Middle frontal gyrus (tissue), 1 donor: ENCODE data around the gene SPATA45.
A peak's percentile ranks its signal among the peaks of the same experiment; 100 is the strongest.
"Not testable (repeated sequence)": the region's sequence is repeated elsewhere in the genome, so short reads cannot be mapped to it uniquely, and the experiment has no call there.

Experiments
- DNase-seq: peaks from one replicate; pipeline ENCODE4 v3.0.0-alpha.2; 2015; ENCODE audit warnings: low spot score; ENCODE audit errors: extremely low spot score

The SPATA45 gene

GRCh38 chr1:212847549-212847948, at the start of gene SPATA45:
SPATA45 (minus strand) TSS chr1:212847649; CDS start chr1:212836149, 11,500 bp downstream.
- DNase-seq = no peak

DNA sequence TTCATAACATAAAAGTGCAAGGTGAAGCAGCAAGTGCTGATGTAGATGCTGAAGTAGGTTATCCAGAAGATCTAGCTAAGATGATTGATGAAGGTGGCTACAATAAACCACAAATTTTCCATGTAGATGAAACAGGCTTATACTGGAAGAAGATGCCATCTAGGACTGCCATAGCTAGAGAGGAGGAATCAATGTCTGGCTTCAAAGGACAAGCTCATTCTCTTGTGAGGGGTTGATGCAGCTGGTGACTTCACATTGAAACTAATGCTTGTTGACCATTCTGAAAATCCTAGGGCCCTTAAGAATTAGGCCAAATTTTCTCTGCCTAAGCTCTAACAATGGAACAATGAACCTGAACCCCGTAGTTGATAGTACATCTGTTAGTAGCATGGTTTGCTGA, 44.7 kb upstream of the SPATA45 start:
- no peak for DNase-seq

DNA sequence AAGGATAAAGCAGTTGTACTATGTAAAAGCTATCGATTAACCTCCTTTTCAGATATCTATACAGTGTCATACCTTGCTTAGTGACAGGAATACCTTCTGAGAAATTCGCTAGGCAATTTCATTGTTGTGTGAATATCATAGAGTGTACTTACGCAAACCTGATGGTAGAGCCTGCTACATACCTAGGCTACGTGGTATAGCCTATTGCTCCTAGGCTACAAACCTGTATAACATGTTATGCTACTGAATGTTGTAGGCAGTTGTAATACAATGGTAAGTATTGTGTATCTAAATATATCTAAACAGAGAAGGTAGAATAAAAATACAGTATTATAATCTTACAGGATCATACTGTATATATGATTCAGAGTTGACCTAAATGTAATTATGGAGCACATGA, 37.1 kb upstream of the SPATA45 start:
- no peak for DNase-seq

DNA sequence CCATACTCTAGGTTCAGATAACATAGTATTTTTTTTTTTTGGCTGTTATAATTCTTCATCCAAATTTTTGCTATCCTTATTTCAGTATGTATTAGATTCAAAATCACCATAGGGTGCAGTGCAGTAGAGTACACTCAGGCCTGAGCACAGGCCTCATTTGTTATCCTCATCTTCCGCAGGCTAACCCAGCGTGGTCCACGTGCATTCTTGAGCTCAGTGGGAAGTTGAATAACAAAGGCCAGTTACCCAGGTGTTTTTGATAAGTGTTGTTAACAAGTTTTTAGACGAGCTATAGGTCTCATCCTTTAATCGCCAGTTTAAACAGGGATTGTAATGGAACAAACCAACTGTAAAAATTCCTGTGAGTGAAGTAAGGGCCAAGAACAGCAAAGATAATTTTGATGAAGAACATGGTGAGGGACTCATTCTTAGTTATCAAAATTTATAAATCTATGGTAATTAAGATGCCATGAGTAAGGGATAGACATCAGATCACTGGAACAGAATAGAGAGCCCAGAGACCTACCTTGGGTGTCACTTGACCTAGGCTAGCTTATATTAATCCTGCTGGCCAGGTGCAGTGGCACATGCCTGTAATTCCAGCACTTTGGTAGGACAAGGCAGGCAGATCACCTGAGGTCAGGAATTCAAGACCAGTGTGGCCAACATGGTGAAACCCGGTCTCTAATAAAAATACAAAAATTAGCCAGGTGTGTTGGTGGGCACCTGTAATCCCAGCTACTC, 32.7 kb upstream of the SPATA45 start:
- DNase-seq = no peak

- DNase-seq = no peak
Measured at GRCh38 chr1:212878418-212878817, 31.0 kb upstream of the SPATA45 start.

DNA sequence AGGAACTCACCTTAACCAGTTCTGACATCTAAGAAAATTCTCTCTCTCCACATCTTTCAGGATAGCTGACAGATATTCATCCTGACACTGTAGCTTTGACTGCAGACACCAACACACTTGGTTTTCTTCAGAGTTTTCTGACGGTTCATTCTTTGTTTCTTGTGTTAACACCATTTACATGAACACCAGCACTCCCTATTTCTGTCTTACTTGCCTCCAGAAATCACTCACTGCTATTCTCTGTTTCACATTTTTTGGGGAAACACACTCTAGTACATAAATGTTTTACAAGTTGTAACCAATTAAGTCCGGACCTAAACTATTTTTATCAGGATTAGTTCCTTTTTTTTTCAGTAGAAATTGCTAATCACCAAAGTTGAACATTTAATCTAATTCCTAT, 26.1 kb upstream of the SPATA45 start:
- no peak for DNase-seq

DNA sequence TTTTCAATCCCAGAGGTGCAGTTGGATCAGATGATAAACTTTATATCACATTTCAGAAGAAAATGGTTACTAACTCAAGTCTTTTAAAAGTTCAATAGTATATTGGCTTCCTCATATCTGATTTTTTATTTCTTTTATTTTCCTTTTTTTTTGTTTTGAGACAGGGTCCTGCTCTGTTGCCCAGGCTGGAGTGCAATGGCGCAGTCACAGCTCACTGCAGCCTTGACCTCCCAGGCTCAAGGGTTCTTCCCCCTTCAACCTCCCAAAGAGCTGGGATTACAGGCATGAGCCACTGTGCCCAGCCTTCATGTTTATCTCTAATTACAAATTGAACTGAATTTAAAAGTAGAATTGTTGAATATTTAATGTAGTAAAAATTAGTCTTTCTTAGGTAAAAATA, 24.5 kb upstream of the SPATA45 start:
- DNase-seq = no peak

- no peak for DNase-seq
Measured at GRCh38 chr1:212867192-212867591, 19.7 kb upstream of the SPATA45 start.

GRCh38 chr1:212864201-212864600, 16.8 kb upstream of the SPATA45 start:
- DNase-seq = no peak

GRCh38 chr1:212863345-212863744, 15.9 kb upstream of the SPATA45 start:
- DNase-seq = not testable (repeated sequence)

DNA sequence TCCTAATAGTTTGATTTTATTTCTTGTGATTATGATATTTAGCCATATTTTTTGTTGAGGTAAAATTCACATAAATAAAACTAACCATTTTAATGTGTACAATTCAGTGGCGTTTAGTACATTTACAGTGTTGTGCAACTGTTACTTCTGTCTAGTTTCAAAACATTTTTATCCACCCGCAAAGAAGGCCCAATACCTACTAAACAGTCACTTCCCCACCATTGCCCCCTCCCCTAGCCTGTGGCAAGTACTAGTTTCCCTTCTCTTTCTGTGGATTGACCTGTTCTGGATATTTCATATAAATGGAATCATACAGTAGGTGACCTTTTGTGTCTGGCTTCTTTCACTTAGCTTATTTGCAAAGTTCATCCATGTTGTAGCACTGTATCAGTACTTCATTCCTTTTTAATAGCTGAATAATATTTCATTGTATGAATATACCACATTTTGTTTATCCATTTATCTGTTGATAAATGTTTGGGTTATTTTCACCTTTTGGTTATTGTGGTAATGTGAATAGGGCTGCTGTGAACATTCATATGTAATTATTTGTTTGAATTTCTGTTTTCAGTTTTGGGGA, 14.8 kb upstream of the SPATA45 start:
- DNase-seq = no peak

DNA sequence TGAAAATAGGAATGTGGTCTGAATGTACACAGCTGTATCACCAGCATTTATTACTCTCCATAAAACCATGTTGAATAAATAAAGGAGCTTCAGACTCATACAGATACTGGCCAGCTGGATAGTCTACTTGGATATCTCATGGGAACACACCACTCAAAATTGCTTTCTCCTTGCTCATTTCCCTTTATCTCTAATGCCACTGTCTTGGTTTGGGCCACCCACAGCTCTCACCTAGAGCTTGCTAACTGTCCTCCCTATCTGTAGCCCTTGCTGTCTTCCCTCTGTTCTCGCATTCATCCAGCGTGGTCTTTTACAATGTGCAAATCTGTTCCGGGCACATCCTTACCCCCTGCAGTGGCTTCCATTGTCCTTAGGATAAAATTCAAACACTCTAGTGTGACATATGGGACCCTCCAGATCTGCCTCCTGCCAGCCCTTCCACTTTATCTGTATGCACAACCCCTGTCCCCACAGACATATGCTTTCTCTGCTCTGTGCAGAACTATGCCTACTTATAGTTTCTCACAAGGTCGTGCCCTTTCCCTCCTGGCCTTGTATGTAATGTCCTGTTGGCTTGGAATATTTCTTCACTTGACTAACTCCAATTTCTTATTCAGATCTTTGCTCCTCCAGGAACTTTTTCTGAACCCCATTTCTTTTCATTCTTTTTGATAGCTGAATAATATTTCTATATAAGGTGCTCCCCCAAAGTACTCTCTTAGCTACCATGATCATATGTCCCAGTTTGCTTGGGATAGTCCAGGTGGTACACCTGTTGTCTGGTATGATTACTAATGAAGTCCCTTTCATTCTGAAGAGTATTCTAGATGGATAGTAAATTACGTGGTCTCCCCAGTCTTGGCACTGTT, 13.5 kb upstream of the SPATA45 start:
- DNase-seq = no peak

DNA sequence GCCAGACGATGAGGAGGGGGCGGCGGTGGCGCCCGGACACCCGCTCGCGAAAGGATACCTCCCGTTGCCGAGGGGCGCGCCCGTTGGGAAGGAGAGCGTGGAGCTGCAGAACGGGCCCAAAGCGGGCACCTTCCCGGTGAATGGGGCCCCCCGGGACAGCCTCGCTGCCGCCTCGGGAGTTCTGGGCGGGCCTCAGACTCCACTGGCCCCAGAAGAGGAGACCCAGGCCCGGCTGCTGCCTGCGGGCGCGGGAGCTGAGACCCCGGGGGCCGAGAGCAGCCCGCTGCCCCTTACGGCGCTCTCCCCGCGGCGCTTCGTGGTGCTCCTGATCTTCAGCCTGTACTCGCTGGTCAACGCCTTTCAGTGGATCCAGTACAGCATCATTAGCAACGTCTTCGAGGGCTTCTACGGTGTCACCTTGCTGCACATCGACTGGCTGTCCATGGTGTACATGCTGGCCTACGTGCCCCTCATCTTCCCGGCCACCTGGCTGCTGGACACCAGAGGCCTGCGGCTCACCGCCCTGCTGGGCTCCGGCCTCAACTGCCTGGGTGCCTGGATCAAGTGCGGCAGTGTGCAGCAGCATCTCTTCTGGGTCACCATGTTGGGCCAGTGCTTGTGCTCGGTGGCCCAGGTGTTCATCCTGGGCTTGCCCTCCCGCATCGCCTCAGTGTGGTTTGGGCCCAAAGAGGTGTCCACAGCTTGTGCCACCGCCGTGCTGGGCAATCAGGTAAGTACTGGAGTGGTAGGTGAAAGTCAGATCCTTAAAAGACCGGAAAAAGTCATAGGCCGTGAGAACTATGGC, 11.2 kb upstream of the SPATA45 start:
- DNase-seq = no peak

- peak; percentile 94 for DNase-seq
Measured at GRCh38 chr1:212857992-212858460, 10.6 kb upstream of the SPATA45 start, which contains the start of gene FLVCR1. FLVCR1 (plus strand) TSS chr1:212858275; CDS start chr1:212858453, 178 bp downstream.

- DNase-seq = no peak
Measured at GRCh38 chr1:212856755-212857154, 9.3 kb upstream of the SPATA45 start.

- DNase-seq = no peak
Measured at GRCh38 chr1:212853658-212854057, 6.2 kb upstream of the SPATA45 start.

- DNase-seq = no peak
Measured at GRCh38 chr1:212852105-212852688, 4.7 kb upstream of the SPATA45 start.

GRCh38 chr1:212844521-212844920, 2.9 kb downstream of the SPATA45 start:
- DNase-seq = not testable (repeated sequence)

DNA sequence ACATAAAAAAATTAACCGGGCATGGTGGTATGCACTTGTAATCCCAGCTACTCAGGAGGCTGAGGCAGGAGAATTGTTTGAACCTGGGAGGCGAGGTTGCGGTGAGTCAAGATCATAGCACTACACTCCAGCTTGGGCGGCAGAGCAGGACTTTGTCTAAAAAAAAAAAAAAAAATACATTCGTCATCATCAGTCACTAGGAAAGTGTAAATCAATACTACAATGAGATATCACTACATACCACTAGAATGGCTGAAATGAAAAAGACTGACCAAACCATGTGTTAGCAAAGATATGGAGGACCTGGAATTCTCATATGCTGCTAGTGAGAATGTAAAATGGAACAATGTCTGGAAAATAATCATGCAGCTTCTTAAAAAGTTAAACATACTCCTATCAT, 9.3 kb downstream of the SPATA45 start:
- no peak for DNase-seq
